Mesothelial cell of epicardium (in vitro differentiated cells): ENCODE measurements around the gene SLC14A1. TPM values are rescaled to one million over a fixed set of nuclear protein-coding genes. Genes with fewer than 3 reads are reported as not detected.

Experiments
- DNase-seq, 2 experiments: peaks; one replicate each; pipeline ENCODE4 v3.0.0; 2021; ENCODE audit warnings: low spot score in 2 of 2; ENCODE audit not compliant: unreplicated experiment in 2 of 2
- H3K27ac Mint-ChIP-seq: 2 replicates; pipeline ENCODE4 v1.8.0; 2021; ENCODE audit warnings: mixed read lengths
- H3K27me3 Mint-ChIP-seq: 2 replicates; pipeline ENCODE4 v1.8.0; 2021; ENCODE audit warnings: low read depth, mixed read lengths
- H3K36me3 Mint-ChIP-seq: 2 replicates; pipeline ENCODE4 v1.8.0; 2021; ENCODE audit warnings: mixed read lengths
- H3K4me1 Mint-ChIP-seq: 2 replicates; pipeline ENCODE4 v1.8.0; 2021; ENCODE audit warnings: mixed read lengths
- H3K4me3 Mint-ChIP-seq: 2 replicates; pipeline ENCODE4 v1.8.0; 2021; ENCODE audit warnings: mild to moderate bottlenecking, moderate library complexity, mixed read lengths
- H3K9me3 Mint-ChIP-seq: 2 replicates; pipeline ENCODE4 v1.8.0; 2021; ENCODE audit warnings: mixed read lengths
- CTCF ChIP-seq: fragments of 200-600 bp; sonication (generic); IDR thresholded peaks from one replicate; pipeline ENCODE4 v1.5.0; 2021; ENCODE audit warnings: antibody characterized with exemption; ENCODE audit not compliant: unreplicated experiment
- total RNA-seq: library from RNA; stranded (reverse); gene quantifications from 3 replicates; pipeline ENCODE4 v1.2.1, GENCODE V29; 2021

Gene SLC14A1
- total RNA-seq, 1 donor from 2014 or later: not detected

- Mint-ChIP-seq H3K36me3 (no peaks in the 10 kb centered on the region), H3K9me3 (peaks cover 6% of the 10 kb centered on the region), H3K27me3 (peaks cover 56% of the 10 kb centered on the region), H3K4me3 (no peak overlapping the region), H3K27ac (no peak overlapping the region), H3K4me1 (no peaks in the 10 kb centered on the region)
- TF ChIP-seq CTCF: no peak
- DNase-seq: no peak
Observed at GRCh38 chr18:45771587-45772480, 47.9 kb downstream of the SLC14A1 start.

- TF ChIP-seq CTCF: no peak
- no peak overlapping the region for H3K27ac Mint-ChIP-seq
- no peak for DNase-seq
Observed at GRCh38 chr18:45774065-45774521, 50.1 kb downstream of the SLC14A1 start.

GRCh38 chr18:45775241-45775676 is 51.3 kb downstream of the SLC14A1 start:
- peak overlapping the region; percentile 71 for H3K4me3 Mint-ChIP-seq
- H3K27ac Mint-ChIP-seq: peak overlapping the region; percentile 22
- H3K27me3 Mint-ChIP-seq: peaks cover 56% of the 10 kb centered on the region
- H3K9me3 Mint-ChIP-seq: peaks cover 5% of the 10 kb centered on the region
- DNase-seq: no peak
- peaks cover under 1% of the 10 kb centered on the region for H3K4me1 Mint-ChIP-seq
- no peak for TF ChIP-seq CTCF
- no peaks in the 10 kb centered on the region for H3K36me3 Mint-ChIP-seq

More at GRCh38 chr18:45774065-45774521, 50.1 kb downstream of the SLC14A1 start:
- Mint-ChIP-seq H3K27me3 (peaks cover 63% of the 10 kb centered on the region), H3K36me3 (no peaks in the 10 kb centered on the region), H3K4me3 (no peak overlapping the region), H3K4me1 (no peaks in the 10 kb centered on the region), H3K9me3 (peaks cover 9% of the 10 kb centered on the region)

- Mint-ChIP-seq H3K9me3 (peaks cover 3% of the 10 kb centered on the region), H3K27ac (no peak overlapping the region), H3K27me3 (peaks cover 52% of the 10 kb centered on the region), H3K4me1 (peaks cover 2% of the 10 kb centered on the region), H3K36me3 (no peaks in the 10 kb centered on the region), H3K4me3 (peak overlapping the region; percentile 71)
- DNase-seq: no peak
- no peak for TF ChIP-seq CTCF
Observed at GRCh38 chr18:45775743-45776142, 51.8 kb downstream of the SLC14A1 start.

- Mint-ChIP-seq H3K36me3 (no peaks in the 10 kb centered on the region), H3K27me3 (peaks cover 42% of the 10 kb centered on the region), H3K4me3 (no peak overlapping the region), H3K9me3 (peaks cover 3% of the 10 kb centered on the region), H3K4me1 (peaks cover 2% of the 10 kb centered on the region), H3K27ac (no peak overlapping the region)
- no peak for TF ChIP-seq CTCF
- no peak for DNase-seq
Observed at GRCh38 chr18:45777393-45777792, 53.4 kb downstream of the SLC14A1 start.
